ENCODE results near the gene SPATA12.
A peak's percentile ranks its signal among the peaks of the same experiment; 100 is the strongest.
"Not testable (repeated sequence)": the region's sequence is repeated elsewhere in the genome, so short reads cannot be mapped to it uniquely, and the experiment has no call there.

Gene SPATA12

DNA sequence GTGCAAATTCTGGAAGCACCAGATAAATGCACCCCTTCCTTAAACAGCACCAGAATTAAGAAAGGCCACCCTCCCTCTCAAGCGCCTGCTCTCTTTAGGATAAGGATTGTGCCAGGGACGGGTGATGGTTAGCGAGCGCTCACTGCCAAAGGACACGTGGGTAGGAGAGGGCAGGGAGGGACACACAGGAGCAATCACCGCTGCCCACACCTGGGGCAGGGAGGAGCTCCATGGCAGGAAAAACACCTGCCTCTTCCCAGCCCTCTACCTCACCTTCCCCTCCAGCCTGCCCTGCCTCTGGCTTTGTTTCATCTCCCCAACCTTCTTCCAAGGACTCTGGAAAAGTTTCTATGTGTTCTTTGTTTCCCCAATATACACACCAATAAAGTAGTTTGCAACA is 7.3 kb upstream of the SPATA12 start:
- no peak for DNase-seq

DNA sequence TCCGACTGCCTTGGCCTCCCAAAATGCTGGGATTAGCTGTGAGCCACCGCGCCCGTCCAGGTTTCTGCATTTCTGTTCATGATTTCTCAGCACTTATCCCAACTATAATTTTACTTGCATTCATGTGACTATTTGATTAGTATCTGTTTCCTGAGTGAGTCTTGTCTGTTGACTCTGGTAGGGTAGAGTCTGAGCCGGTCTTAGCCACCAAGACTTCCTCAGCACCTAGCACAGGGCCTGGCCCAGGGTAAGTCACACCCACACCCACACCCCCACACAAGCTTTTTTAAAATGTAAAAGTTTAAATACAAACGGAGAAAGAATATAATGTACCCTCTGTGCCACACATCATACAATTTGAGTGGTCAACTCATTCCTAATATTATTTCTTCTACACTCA is 3.1 kb upstream of the SPATA12 start:
- DNase-seq: no peak

DNA sequence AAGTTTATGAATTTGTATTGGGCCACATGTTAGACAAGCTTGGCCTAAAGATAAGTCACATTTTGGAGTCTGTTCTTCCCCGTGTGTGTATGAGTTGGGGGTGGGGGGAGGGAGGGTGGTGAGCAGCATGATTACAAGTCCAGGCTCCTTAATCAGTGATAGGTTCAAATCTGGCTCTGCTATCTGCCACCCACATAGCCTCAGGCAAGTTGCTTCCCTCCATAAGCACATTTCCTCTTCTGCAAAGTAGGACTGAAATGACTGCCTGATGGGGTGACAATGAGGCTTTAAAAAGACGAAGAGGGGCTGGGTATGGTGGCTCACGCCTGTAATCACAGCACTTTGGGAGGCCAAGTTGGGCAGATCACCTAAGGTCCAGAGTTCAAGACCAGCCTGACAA is 1.1 kb upstream of the SPATA12 start:
- no peak for DNase-seq

DNA sequence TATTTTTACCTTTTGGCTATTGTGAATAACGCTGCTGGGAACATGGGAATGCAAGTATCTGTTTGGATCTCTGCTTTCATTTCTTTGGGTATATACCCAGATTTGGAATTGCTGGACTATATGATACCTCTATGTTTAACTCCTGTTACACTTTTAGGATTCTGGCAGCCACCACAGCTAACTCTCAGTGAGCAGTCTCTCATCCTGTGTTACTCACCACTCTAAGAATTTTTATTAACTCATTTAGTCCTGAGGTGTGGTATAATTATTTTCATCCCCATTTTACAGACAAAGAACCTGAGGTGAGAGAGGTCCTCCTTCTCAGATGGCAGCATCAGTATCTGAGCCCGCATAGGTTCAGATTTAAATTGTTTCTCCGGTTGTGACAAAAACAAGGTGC is 1.1 kb downstream of the SPATA12 start:
- DNase-seq: no peak

DNA sequence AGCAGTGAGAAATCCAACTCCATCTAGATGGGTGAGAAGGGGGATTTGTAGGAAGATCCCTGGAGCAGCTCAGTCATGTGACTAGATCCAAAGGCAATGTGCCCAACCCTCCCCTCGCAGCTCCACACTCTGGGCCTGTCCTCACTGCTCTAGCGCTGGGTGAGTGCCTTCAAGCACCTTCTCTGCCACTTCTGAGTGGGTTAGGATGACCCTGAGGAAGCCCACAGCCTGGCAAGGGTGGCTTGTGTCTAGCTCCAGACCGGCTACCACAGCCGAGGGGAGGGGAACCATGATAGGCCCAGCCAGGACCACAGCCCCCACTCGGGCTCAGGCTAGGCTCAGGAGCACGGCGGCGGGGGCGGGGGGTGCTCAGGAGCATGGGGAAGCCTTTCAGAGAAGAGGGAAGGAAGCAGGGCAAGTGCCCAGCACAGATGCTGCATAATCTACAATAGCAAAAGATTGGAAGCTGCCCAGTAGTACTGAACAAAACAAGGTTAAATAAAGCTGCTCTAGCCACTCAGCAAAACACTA is 1.7 kb downstream of the SPATA12 start:
- DNase-seq: no peak

DNA sequence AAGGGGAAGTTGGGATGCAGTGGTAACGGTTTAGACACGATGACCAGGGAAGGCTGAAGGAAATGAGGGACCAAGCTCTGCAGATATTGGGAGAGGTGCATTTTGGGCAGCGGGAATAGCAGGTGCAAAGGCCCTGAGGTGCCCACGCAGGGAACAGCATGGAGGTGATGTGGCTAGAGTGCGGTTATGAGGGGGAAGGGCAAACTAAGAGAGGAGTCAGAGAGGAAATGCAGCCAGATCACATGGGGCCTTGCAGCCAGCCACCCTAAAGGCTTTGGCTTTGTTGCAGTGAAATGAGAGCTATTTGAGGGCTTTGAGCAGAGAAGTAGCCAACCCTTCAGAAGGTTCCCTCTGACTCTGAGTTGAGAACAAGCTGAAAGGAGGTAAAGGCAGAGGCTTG is 2.6 kb downstream of the SPATA12 start:
- DNase-seq: no peak

DNA sequence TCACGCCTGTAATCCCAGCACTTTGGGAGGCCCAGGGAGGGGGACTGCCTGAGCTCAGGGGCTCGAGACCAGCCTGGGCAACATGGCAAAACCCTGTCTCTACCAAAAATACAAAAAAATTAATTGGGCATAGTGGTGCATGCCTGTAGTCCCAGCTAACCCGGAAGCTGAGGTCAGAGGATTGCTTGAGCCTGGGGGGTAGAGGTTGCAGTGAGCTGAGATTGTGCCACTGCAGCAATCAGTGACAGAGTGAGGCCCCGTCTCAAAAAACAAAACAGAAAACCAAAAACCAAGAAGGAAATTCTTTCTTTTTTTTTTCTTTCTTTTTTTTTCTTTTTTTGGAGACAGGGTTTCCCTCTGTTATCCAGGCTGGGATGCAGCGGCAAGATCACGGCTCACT is 3.5 kb downstream of the SPATA12 start:
- no peak for DNase-seq

DNA sequence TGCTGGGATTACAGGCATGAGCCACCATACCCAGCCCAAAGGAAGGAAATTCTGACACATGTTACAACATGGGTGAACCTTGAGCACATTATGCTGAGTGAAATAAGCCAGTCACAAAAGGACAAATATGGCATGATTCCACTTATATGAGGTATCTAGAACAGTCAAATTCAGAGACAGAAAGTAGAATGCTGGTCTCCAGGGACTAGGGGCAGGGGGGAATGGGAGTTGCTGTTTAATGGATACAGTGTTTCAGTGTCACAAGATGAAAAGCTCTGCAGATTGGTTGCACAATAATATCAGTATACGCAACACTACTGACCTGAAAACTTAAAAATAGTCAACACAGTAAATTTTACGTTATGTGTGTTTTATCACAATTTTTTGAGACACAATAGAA is 4.1 kb downstream of the SPATA12 start:
- no peak for DNase-seq

DNA sequence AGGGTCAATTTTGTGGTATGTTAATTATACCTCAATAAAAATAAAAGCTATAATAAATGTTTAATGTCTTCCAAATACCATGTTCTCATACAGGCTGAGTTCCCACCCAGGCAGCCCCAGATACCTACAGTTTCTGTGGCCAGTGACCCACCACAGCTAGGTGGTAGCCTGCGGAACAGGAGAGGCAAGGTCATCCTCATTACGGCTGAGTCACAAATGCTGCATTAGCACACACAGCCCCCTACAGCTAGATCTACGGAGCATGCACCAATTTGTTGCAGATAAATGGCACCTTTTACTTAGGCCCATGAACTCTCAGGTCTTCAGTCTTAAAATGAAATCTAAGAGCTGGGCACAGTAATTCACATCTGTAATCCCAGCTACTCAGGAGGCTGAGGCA is 5.1 kb downstream of the SPATA12 start:
- no peak for DNase-seq

DNA sequence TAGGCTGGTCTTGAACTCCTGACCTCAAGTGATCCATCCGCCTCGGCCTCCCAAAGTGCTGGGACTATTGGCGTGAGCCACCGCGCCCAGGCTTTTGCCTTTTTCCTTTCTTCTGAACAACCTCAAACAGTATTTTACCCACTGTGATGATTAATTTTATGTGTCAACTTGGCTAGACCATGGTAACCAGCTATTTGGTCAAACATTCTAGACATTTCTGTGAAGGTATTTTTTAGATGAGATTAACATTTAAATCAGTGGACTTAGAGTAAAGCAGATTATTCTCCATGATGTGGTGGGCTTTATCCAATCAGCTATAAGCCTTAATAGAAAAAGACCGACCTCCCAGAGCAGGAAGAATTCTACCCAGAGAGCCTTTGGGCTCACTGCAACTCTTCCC is 6.0 kb downstream of the SPATA12 start:
- no peak for DNase-seq

DNA sequence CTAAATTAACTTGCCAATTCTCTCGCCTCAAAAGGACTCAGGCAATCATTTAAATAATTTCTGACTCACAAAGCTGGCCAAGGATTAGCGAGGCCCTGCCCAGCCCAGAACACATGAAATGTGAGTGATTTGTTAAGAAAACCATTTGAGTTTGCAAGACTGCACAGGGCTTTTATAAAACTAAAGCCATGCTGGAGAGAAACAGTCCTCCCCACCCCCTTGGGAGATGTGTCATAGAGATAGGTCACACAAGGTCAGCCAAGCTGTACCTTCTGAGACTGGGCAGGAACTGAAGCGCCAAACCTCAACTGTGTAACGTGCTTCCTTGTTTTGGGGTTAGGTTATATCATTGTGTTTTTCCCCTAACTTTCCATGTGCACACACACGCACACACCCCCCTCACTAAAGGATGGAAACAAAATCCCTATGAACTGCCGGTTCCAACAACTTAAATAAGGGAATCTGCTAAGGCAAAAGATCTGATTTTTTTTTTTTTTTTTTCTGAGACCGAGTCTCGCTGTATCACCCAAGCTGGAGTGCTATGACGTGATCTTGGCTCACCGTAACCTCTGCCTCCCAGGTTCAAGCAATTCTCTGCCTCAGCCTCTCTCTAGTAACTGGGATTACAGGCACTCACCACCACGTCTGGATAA is 8.1 kb downstream of the SPATA12 start:
- no peak for DNase-seq

DNA sequence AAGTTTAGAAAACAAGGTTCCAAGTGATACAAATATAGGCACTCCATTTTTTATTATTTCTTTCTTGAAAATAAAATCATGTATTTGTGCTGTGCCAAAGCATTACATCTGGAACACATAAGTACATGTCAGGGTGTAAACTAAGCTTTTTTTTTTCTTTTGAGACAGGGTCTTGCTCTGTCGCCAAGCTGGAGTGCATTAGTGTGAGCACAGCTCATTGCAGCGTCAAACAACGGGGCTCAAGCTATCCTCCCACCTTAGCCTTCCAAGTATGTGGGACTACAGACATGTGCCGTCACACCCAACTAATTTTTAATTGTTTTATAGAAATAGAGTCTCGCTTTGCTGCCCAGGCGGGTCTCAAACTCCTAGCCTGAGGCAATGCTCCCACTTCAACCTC is 9.0 kb downstream of the SPATA12 start:
- DNase-seq: no peak

DNA sequence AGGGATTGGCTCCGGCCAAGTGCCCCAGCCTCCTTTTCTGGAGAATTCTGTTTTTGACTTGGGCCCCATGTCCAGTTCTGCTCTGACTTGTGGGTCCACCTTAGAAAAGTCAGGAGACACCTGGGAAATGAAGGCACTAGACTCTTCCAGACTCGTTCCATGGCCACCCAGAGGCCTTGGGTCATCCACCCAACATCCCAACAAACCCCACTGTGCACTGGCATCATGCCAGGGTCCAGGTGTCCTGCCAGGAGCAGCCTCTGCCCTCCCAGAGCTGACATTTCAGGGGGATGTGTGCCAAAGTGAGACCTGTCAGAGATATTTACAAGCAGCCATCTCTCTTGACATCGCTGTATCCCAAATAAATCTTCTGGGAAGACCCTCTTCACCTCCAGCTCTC is 13.2 kb downstream of the SPATA12 start:
- DNase-seq: no peak

DNA sequence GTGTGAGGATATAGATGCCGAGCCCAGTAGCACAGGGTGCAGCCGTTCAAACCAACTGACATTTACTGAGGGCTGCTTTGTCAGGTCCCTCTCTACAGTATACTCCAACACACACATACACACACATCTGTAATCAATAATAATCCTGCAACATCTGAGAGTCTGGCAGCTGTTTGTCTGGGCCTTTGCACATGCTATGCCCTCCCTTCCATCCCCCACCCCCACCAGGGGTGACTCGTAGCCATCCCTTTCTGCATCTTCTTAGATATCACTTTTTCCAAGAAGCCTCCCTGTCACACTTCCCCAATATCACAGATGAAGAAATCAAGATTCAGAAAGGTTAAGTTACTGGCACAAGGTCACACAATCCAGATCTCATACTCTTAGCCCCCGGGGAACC is 13.7 kb downstream of the SPATA12 start:
- no peak for DNase-seq

DNA sequence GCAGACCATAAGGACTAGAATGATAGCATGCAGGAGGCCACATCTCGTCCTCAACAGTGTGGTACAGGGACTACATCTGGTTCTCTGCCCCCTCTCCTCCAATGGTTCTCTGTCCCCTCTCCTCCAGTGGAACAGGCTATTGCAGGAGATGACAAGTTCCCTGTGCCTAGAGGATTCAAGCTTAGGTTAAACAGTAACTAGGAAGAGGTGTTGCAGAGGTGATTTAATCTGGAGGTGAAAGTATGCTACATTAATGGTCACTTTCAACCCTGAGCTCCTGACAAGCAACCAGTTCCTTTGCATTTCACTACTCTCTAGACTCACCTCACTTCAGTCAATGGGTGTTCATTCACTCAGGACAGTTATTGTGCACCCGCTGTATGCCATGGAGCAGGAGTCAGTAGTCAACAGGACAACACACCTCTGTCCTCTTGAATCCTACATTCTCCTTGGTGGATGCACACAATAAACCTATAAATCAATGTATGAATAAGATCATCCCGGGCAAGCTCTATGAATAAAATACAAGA is 16.0 kb downstream of the SPATA12 start:
- DNase-seq: no peak

DNA sequence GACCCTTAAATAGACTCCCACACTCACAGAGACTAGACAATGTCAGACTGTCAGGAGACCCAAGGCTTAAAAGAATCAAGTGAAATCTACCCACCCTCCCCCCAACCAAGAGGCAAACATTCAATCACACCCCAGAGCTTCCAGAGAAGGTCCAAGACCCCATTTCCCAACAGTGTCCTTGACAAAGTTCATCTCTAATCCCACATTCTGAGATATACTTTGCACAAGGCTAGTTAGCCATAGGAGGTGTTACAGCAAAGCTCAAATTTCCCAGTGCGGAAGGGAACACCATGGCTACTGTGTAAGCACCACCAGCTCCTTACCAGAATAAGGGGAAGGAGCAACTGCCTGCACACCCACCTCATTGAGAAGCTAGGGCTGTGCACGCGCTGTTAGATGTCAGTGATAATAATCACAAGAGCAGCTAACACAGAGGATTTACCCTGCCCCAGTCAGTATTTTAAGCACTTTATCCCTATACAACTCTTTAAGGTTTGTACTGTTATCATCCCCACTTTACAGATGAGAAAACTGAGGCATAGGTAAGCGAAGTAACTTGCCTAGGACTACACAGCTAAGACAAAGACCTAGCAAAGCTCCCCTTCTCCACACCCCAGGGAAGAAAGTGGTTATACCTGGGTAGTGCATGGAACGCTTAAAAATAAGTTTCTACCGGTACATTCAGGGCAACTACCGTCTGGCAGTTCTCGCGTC is 17.3 kb downstream of the SPATA12 start:
- no peak for DNase-seq

DNA sequence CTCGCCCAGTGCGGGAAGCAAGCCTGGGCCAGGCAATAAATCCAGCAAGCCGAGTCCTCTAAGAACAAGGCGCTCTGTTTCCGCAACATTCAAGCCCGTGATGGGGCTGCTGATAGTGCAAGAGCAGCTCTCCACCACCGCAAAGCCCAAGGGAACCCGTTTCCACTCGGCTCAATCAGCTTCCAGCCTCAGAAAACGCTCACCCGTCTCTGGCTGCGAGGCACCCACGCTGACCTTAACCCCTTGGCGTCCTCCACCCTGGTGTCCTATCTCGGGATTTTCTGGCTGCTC is 17.8 kb downstream of the SPATA12 start:
- DNase-seq: peak; percentile 35 to 41

DNA sequence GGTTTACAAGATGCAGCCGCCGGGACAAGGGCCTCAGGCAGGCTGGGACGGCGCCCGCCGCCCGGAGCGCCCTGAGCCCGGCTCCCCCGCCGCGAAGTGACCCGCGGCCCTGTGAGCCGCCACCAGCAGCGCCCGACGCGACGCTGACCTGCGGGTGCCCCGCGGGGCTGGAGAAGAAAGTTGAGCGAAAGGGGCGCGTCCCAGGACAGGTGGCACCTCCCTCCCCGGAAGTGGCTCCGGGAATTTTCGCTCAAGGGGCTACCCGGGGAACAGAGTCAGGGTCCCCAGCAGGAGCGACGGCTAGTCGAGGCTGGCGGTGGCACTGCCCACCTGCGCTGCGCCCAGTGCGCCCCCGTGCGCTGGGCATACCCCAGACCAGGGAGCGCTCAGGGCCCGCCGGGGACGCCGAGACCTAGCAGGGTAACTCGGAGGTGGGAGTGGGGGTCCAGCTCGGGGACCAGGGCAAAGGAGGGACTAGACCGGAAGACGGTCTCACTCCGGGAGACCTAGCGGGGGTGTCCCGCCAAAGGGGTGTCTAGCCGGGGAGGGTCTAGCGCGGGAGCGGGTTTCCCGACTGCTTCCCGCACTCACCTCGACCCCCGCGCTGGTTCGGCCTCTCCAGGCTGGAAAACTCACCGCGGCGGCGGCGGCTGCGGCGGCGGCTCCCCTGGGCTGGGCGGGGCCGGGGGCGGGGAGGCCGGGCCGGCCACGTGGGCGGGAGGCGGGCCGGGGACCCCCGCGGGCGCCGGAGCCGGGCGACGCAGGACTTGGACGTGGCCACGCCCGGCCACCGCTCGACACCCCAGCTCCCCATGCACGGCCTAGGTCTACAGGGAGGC is 18.4 kb downstream of the SPATA12 start:
- DNase-seq: peak; percentile 32 to 44

DNA sequence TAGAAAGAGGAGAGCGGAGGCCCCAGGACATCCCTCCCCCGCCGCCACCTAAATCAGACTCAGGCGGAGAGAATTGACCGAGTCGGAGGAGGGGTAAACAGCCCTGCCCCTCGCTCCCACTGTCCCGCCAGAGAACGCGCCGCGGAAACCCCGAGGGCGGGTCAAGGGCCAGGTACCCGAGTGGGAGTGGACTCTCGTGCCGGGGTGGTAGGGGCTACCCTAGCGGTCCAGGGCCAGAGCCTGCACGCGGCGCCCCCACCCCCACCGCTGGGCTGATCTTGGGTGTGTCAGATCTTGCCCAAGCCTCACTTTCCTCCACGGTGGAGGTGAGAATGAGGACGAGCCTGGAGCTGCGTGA is 19.0 kb downstream of the SPATA12 start:
- DNase-seq: no peak

DNA sequence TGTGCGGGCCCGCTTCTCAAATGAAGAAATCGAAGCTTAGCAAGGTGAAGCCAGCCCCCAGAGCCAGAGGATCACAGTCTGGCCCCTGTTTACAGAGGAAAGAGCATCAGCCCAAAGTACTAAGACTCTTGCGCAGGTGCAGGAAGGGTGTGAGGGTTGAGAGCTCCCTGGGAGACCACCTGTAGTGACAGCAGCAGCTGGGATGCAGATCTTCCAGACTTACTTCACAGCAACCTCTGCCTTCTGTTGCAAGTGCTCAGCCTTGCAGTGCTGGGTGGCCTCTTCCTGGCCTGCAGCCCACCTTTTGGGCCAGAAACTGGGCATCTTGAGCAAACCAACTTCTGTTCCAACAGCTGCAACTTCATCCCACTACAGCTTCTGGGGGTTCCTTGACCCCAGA is 19.7 kb downstream of the SPATA12 start:
- no peak for DNase-seq

DNA sequence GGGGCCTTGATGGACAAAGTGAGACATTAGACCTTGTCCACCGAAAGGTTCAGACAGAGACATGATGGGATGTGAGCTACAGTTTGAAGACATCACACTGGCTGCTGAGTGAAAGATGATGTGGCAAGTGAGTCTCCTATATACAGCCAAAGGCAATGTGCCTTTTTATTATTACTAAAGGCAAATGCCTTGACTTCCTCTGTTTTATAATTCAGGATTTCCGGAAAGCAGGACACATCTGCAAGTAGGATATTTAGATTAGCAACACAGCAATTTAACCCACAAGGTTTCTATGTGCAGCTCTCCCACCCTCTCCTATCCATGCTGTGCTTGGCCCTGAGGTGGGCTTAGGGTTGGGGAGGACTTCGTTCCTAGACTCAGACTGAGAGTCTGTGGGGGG is 20.7 kb downstream of the SPATA12 start:
- DNase-seq: no peak

DNA sequence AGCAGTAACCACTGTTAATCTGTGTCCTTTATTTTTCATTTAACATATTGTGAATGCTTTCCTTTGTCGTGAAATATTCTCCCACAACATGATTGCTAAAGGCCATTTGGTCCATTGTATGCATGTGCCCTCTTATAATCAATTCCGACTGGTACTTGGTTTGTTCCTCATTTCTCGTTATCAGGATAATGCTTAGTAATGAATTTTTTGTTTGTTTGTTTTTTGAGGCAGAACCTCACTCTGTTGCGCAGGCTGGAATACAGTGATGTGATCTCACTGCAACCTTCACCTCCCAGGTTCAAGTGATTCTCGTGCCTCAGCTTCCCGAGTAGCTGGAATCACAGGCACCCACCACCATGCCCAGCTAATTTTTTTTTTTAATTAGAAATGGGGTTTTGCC is 22.0 kb downstream of the SPATA12 start:
- no peak for DNase-seq

DNA sequence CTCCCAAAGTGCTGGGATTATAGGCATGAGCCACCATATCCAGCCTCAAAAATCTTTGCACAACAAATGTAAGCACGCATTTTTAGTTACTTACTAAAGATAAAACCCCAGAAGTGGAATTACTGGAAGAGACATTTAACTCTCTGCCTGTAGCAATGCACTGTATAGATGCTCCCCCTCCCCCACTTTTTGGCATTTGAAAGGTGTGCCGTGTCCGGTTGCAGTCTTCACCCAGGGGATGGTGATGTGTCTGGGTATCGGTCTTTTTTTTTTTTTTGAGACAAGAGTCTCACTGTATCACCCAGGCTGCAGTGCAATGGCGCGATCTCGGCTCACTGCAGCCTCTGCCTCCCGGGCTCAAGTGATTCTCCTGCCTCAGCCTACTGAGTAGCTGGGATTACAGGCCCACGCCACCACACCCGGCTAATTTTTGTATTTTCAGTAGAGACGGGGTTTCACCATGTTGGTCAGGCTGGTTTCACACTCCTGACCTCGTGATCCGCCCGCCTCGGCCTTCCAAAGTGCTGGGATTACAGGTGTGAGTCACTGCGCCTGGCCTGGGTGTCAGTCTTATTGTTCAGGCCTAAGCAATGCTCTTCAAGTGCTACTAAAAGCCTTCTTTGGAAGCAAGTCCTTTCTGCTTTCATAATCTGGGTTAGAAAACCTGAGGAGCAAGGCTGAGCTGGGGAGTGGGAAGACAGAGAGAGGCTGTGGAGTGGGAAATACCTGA is 23.0 kb downstream of the SPATA12 start:
- not testable (repeated sequence) for DNase-seq
